GM18868 (cell line): ENCODE results near the gene UGT3A2.
A peak's percentile ranks its signal among the peaks of the same experiment; 100 is the strongest.

Source experiments
- ATAC-seq: cut with Tn5 transposase; IDR thresholded peaks from one replicate; pipeline ENCODE4 v1.9.1; 2021; ENCODE audit warnings: mild to moderate bottlenecking, moderate library complexity; ENCODE audit not compliant: unreplicated experiment

The UGT3A2 gene, protein sequence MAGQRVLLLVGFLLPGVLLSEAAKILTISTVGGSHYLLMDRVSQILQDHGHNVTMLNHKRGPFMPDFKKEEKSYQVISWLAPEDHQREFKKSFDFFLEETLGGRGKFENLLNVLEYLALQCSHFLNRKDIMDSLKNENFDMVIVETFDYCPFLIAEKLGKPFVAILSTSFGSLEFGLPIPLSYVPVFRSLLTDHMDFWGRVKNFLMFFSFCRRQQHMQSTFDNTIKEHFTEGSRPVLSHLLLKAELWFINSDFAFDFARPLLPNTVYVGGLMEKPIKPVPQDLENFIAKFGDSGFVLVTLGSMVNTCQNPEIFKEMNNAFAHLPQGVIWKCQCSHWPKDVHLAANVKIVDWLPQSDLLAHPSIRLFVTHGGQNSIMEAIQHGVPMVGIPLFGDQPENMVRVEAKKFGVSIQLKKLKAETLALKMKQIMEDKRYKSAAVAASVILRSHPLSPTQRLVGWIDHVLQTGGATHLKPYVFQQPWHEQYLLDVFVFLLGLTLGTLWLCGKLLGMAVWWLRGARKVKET

DNA sequence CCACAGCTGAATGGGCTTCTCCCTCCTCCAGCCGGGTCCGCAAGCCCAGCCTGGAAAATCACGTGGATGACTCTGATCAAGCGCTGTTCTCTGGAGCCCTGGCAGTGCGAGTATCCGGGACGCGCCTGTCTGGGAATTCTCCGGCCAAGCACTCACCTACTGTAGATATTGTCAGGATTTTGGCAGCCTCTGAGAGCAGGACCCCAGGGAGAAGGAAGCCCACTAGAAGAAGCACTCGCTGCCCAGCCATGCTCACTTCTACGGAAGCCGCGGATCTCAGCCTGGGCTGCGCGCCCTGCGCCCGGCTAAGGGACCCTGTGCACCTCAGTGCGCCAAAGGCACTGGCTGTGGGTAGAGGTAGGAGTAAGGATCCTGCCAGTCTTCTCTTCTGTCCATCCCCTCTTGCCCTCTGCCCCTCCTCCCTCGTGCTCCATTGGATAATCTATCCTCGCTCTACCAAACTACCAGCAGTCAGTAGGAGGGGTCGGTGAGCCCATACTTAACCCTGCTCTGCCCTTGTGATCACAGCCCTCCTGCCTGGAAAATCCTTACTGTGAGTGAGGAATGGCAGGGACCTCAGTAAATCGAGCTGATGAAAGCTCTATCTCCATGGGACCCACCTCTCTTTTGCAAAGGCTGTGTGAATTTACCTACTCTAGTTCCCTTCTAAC, at the start of gene UGT3A2:
Gene UGT3A2 (minus strand): TSS at position 343 of the 671 bp plus-strand sequence. CDS start 93 bp downstream, at position 250.
- no peak for ATAC-seq

GRCh38 chr5:36111238-36111637, 44.6 kb upstream of the UGT3A2 start:
- no peak for ATAC-seq

DNA sequence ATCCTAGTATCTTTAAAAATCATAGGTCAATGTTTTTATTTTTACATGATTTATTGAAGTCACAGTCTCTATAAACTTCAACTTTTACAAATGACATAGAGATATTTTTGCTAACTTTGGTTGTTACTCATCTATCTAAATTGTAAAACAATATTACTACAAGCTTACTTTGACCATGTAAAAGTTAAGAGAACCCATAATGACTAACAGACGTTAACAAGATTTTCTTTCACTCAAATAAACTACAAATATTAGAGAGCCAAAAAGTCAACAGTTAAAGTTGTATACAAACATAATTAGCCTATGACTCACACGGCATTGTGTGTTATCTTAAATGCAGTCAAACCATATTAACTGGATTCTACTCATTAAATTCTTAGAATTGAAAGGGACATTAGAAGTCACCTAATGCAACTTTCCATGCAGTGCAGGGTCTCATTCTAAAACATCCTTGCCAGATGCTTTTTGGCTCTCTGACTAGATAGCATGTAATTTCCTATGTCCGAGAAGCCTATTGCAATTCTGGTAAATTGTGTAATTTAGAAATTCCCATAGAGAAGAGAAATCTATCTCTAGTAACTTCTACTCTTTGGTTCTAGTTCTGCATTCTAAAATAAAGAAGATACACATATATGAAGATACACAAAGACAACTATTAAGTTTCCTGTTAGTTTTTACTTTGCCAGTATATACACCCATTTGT, 42.2 kb upstream of the UGT3A2 start:
- no peak for ATAC-seq

GRCh38 chr5:36105819-36106218, 39.1 kb upstream of the UGT3A2 start:
- ATAC-seq: no peak

DNA sequence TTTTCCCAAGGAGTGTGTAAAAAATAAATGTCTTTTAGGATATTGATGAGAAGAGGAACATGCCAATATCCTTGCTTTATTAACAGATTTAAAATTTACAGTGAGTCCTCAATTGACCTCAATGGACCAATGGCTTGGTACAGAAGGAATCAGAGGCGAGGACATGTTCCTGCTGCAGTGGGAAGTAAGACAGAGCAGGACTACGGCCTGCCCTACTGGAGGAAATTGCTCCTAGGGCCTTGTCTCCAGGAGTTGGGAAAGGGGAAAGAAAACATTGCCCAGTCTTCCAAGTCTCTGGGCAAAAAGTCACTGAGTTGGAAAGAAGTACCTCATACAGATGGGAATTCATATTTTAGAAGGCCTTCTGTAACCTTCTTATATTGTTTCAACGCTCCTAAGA, 33.1 kb upstream of the UGT3A2 start:
- ATAC-seq: no peak

GRCh38 chr5:36096486-36096885, 29.8 kb upstream of the UGT3A2 start:
- ATAC-seq: no peak

- peak; percentile 91 for ATAC-seq
These were observed 23.3 kb upstream of the UGT3A2 start for GRCh38 chr5:36089989-36090388.

GRCh38 chr5:36079200-36079781, 12.6 kb upstream of the UGT3A2 start:
- peak; percentile 98 for ATAC-seq

DNA sequence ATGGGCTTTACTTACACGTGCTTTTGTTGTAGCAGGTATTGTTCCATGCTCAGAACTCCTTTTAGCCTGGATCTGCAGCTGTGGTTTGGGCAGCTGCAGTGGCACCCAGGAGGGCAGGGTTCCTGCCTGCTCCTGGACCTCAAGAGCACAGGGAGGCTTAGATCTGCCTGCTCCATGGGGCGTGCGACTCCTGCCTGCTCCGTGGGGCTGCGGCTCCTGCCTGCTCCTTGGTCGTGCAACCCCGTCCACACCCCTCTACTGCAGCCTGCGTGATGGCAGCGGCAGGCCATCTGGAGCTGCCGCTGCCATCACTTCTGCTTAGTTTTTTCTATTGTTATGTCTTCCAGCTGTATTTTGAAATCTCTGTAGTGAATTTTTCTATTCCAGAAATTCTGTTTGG, 11.7 kb upstream of the UGT3A2 start:
- no peak for ATAC-seq

DNA sequence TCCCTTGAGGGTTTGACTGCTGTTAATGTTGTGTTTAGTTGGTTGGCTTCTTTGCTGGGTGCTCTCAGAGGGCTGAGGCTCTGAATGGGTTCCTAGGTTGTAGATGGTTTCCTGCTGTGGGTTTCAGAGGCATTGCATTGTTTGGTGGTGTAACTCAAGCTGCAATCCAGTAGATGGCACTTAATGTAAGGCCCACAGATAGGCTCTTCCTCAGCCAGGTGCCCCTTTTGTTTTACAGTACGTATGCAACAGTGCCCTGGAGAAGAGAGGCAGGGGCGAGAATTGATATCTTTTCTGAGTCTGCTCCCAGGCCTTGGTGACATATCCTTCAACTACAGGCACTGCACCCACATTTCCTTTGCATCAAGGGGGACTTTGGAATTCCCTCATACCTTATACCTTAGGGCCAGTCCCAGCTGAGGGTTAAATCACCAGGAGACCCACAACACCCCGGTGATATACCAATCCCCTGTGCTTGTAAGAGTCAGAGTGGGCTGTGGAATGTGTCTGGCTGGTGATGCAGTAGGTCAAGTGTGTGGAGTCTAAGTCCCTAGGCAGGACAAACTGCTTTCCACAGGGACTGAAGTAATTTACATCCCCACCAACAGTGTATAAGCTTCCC, 7.0 kb upstream of the UGT3A2 start:
- peak; percentile 90 for ATAC-seq

DNA sequence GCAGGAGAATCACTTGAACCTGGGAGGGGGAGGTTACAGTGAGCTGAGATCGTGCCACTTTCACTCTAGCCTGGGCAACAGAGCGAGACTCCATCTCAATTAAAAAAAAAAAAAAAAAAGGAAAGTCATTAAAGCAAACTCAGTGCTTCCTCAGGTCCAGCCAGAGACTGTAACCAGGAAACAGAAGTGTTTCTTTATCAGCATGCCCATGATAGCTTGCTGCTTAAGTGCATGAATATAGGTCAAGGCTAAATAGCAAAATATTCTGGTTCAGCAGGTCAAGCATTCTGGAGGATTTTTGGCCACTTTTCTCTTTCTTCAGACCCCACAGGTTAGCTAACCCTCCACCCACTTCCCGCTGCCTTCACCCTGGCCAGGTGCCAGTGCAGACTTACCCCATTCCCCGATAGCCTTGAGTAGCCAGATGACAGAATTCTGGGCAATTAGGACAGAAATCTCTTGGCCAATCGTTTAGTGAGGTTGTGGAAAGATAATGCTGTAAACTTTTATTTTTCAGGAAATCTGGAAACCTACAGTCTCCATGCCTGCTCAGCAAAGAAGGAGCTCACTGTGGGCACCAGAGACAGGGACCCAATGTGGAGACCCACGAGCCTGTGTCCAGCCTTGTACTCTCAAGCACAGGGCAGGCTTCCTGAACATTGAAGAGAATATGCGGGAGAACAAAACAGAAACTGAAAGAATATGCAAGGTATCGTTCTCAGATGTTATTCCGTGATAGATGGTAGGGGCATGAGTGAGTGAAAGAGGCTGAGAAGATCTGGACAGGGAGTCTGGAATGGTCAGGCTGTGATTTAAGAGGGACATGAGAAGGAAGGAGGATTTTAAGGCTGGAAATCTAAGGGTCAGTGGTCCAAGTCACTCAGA, 4.2 kb upstream of the UGT3A2 start:
- ATAC-seq: peak; percentile 55

- ATAC-seq: no peak
These were observed 2.1 kb upstream of the UGT3A2 start for GRCh38 chr5:36068751-36069281.

DNA sequence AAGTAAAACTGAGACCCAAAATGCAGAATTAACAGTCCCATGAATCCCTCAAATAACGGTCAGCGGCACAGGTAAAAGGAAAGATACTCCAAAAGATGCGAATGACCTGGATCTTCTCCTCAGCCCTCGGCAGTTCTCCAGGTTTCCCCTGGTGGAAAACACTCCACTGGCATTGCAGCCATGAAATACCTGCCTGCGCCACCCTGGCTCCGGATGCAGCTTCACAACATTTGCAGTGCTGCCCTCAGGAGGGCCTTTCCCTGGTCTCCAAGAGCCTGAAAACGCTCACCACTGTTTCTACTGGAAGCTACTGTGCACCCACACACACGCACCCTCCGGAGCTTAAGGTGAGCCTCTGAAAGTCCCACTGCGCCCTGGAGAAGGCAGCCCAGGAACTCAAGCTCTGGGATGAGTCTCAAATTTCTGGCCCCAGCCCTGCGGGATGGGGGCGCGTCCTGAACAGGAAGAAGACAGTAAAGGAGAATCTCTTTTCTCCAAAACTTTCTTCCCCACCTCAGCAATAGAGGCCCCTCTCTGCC, 612 bp downstream of the UGT3A2 start:
- ATAC-seq: no peak

- ATAC-seq: no peak
These were observed 6.2 kb downstream of the UGT3A2 start for GRCh38 chr5:36060420-36060887.

- no peak for ATAC-seq
These were observed 6.9 kb downstream of the UGT3A2 start for GRCh38 chr5:36059571-36060419.

DNA sequence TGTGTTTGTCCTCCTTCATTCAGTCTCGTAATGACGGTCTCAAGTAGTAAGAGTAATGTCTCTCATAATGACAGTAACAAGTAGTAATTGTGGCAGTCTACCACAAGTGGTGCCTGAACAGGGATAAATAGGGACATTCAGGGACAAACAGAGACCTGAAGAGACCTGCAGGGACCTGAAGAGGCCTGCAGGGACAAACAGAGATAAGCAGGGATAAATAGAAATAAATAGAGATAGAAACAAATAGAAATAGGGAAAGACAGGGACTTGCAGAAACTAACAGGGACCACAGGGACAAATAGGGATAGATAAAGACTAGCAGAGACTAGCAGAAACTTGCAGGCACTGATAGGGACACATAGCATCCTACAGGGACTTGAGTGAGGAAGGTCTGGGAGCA, 7.9 kb downstream of the UGT3A2 start:
- ATAC-seq: no peak

- ATAC-seq: no peak
These were observed 9.3 kb downstream of the UGT3A2 start for GRCh38 chr5:36057386-36057785.

DNA sequence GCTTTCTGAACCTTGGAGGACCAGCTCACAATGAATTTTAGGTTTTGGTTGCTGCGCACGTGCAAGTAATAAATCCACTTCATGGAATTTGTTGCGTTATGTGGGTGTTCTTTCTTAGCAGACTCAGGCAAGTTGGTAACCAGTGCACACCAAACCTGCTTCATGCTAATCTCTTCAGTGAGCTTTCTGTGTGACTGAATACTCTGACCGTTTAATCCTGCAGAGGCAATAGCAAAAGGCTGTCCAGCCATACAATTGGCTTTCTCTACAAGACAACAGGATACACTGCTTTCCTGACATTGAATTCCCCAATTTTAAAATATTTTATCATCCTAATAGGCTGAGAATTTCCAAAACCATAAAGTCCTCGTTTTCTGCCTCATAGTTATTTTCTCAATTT, 10.3 kb downstream of the UGT3A2 start:
- ATAC-seq: no peak
